ENCODE data around the gene RNF213. TPM values are rescaled to one million over a fixed set of nuclear protein-coding genes. Genes with fewer than 3 reads are reported as not detected.

RNF213 gene
- polyA plus RNA-seq, 1 donor (not counting 4 experiments of a cell fraction or from before 2014, with no cell fraction given) = 24.4 TPM

- no peak overlapping the region for H3K27ac ChIP-seq (ENCODE audit: control insufficient read depth, insufficient read depth, low read length)
- H3K9ac ChIP-seq (ENCODE audit: control insufficient read depth, extremely low read depth, insufficient read depth, low read length) = no peak overlapping the region
- no peak overlapping the region for H2AFZ ChIP-seq (ENCODE audit: control insufficient read depth, low read length)
- H4K20me1 ChIP-seq (ENCODE audit: control insufficient read depth, extremely low read depth, insufficient read depth, low read length) = peaks cover 3% of the 10 kb centered on the region
- no peak for FAIRE-seq
- dilution Hi-C loops (cut with MboI; ENCODE audit: extremely low pct_ligation_motif_present, low sequenced_read_pairs) = no loop called here
- no peaks in the 10 kb centered on the region for H3K79me2 ChIP-seq (ENCODE audit: control insufficient read depth, insufficient read depth, low read length)
- no peaks in the 10 kb centered on the region for H3K9me3 ChIP-seq (ENCODE audit: control insufficient read depth, low read depth, low read length)
- no peak for TF ChIP-seq CTCF (optimal IDR thresholded peaks at IDR 0.05 in 1 of 3, IDR thresholded peaks at IDR 0.05 in 1 of 3, conservative IDR thresholded peaks at IDR 0.05 in 1 of 3; ENCODE audit: extremely low read depth in 1 of 3, insufficient read depth in 2 of 3, low read length in 3 of 3)
- TF ChIP-seq EZH2 (IDR thresholded peaks at IDR 0.05; ENCODE audit: low read length) = no peak
- H3K27me3 ChIP-seq (ENCODE audit: control insufficient read depth, extremely low read depth, insufficient read depth, low read length) = no peaks in the 10 kb centered on the region
- no peaks in the 10 kb centered on the region for H3K4me1 ChIP-seq (ENCODE audit: control insufficient read depth, extremely low read depth, insufficient read depth, low read length)
- peaks cover 0 to 5% of the 10 kb centered on the region in 2 experiments for H3K36me3 ChIP-seq (ENCODE audit: control insufficient read depth in 2 of 2, extremely low read depth in 1 of 2, insufficient read depth in 2 of 2, low read length in 2 of 2)
- H3K4me2 ChIP-seq (ENCODE audit: control insufficient read depth, extremely low read depth, insufficient read depth, low read depth, low read length) = no peak overlapping the region
- H3K9me1 ChIP-seq (ENCODE audit: control insufficient read depth, extremely low read depth, insufficient read depth, low read length) = no peaks in the 10 kb centered on the region
- no peak overlapping the region for H3K4me3 ChIP-seq (ENCODE audit: control insufficient read depth in 2 of 3, extremely low read depth in 1 of 3, insufficient read depth in 2 of 3, low read depth in 1 of 3, low read length in 3 of 3)
- DNase-seq (ENCODE audit: low read depth, low spot score) = no peak
Observed at GRCh38 chr17:80424261-80424660, 163.6 kb downstream of the RNF213 start.

GRCh38 chr17:80424878-80425765 lies 164.5 kb downstream of the RNF213 start:
- no peak overlapping the region for H3K27ac ChIP-seq (ENCODE audit: control insufficient read depth, insufficient read depth, low read length)
- no peak for TF ChIP-seq EZH2 (IDR thresholded peaks at IDR 0.05; ENCODE audit: low read length)
- TF ChIP-seq CTCF (optimal IDR thresholded peaks at IDR 0.05 in 1 of 3, IDR thresholded peaks at IDR 0.05 in 1 of 3, conservative IDR thresholded peaks at IDR 0.05 in 1 of 3; ENCODE audit: extremely low read depth in 1 of 3, insufficient read depth in 2 of 3, low read length in 3 of 3) = no peak
- H3K9ac ChIP-seq (ENCODE audit: control insufficient read depth, extremely low read depth, insufficient read depth, low read length) = no peak overlapping the region
- no peaks in the 10 kb centered on the region for H3K79me2 ChIP-seq (ENCODE audit: control insufficient read depth, insufficient read depth, low read length)
- H3K9me1 ChIP-seq (ENCODE audit: control insufficient read depth, extremely low read depth, insufficient read depth, low read length) = no peaks in the 10 kb centered on the region
- DNase-seq (ENCODE audit: low read depth, low spot score) (no peak), FAIRE-seq (no peak)
- H3K4me1 ChIP-seq (ENCODE audit: control insufficient read depth, extremely low read depth, insufficient read depth, low read length) = no peaks in the 10 kb centered on the region
- peaks cover 3% of the 10 kb centered on the region for H4K20me1 ChIP-seq (ENCODE audit: control insufficient read depth, extremely low read depth, insufficient read depth, low read length)
- H3K36me3 ChIP-seq (ENCODE audit: control insufficient read depth in 2 of 2, extremely low read depth in 1 of 2, insufficient read depth in 2 of 2, low read length in 2 of 2) = peaks cover 0 to 5% of the 10 kb centered on the region in 2 experiments
- H3K27me3 ChIP-seq (ENCODE audit: control insufficient read depth, extremely low read depth, insufficient read depth, low read length) = no peaks in the 10 kb centered on the region
- no peak overlapping the region for H2AFZ ChIP-seq (ENCODE audit: control insufficient read depth, low read length)
- dilution Hi-C loops (cut with MboI; ENCODE audit: extremely low pct_ligation_motif_present, low sequenced_read_pairs) = no loop called here
- H3K4me3 ChIP-seq (ENCODE audit: control insufficient read depth in 2 of 3, extremely low read depth in 1 of 3, insufficient read depth in 2 of 3, low read depth in 1 of 3, low read length in 3 of 3) = no peak overlapping the region
- no peaks in the 10 kb centered on the region for H3K9me3 ChIP-seq (ENCODE audit: control insufficient read depth, low read depth, low read length)
- H3K4me2 ChIP-seq (ENCODE audit: control insufficient read depth, extremely low read depth, insufficient read depth, low read depth, low read length) = no peak overlapping the region

Data from keratinocyte (primary cell).